Measurements from ENCODE around the gene ROCK1. TPM values are rescaled to one million over a fixed set of nuclear protein-coding genes. Genes with fewer than 3 reads are reported as not detected.

Gene ROCK1
- polyA plus RNA-seq, 3 donors = 64.2 to 73.7 (median 65.9) TPM

Other genes with a start within 250 kb of the ROCK1 start
- gene GREB1L, start 130.4 kb upstream of the ROCK1 start, polyA plus RNA-seq (ENCODE audit: insufficient read length in 3 of 3) = 1 to 10 TPM; 2.3 to 2.8 (median 2.8) TPM